H9 (cell line): ENCODE results near the gene GSN. TPM values are rescaled to one million over a fixed set of nuclear protein-coding genes. Genes with fewer than 3 reads are reported as not detected.

Experiments
- DNase-seq: peaks from one replicate; pipeline ENCODE4 v3.0.0-alpha.2; 2017
- H2AFZ ChIP-seq: one replicate; pipeline ENCODE4 v1.6.1; 2013; ENCODE audit warnings: mild to moderate bottlenecking, low read length, control low read depth, moderate library complexity
- H2AK5ac ChIP-seq: 2 replicates; pipeline ENCODE4 v1.6.1; 2013; ENCODE audit warnings: low read length, control low read depth, mixed read lengths; ENCODE audit not compliant: insufficient read length
- H2BK120ac ChIP-seq: one replicate; pipeline ENCODE4 v1.6.1; 2013; ENCODE audit warnings: low read depth, mild to moderate bottlenecking, low read length, control low read depth, inconsistent platforms; ENCODE audit not compliant: poor library complexity, severe bottlenecking
- H2BK12ac ChIP-seq: 2 replicates; pipeline ENCODE4 v1.6.1; 2013; ENCODE audit warnings: low read length, control low read depth, mixed read lengths, low read depth; ENCODE audit not compliant: insufficient read length
- H2BK15ac ChIP-seq: 2 replicates; pipeline ENCODE4 v1.6.1; 2013; ENCODE audit warnings: low read depth, low read length, control low read depth
- H2BK20ac ChIP-seq: one replicate; pipeline ENCODE4 v1.6.1; 2013; ENCODE audit warnings: low read depth, mild to moderate bottlenecking, low read length, control low read depth, inconsistent platforms; ENCODE audit not compliant: poor library complexity, severe bottlenecking
- H2BK5ac ChIP-seq: 2 replicates; pipeline ENCODE4 v1.6.1; 2013; ENCODE audit warnings: low read length, control low read depth, mixed read lengths; ENCODE audit not compliant: insufficient read length
- H3K14ac ChIP-seq: 2 replicates; pipeline ENCODE4 v1.6.1; 2013; ENCODE audit warnings: low read length, control low read depth; ENCODE audit not compliant: insufficient read depth
- H3K18ac ChIP-seq: 2 replicates; pipeline ENCODE4 v1.6.1; 2013; ENCODE audit warnings: low read depth, mild to moderate bottlenecking, mixed read lengths, low read length, control low read depth; ENCODE audit not compliant: insufficient read length
- H3K23ac ChIP-seq: 2 replicates; pipeline ENCODE4 v1.6.1; 2013; ENCODE audit warnings: low read length, control low read depth, mixed read lengths, low read depth; ENCODE audit not compliant: insufficient read length
- H3K23me2 ChIP-seq: 2 replicates; pipeline ENCODE4 v1.6.1; 2013; ENCODE audit warnings: low read depth, mild to moderate bottlenecking, mixed read lengths, low read length, control low read depth; ENCODE audit not compliant: insufficient read length, poor library complexity, severe bottlenecking
- H3K27ac ChIP-seq: 2 replicates; pipeline ENCODE4 v1.5.1; 2013; ENCODE audit warnings: low read length, control low read depth, mixed read lengths, low read depth; ENCODE audit not compliant: insufficient read length
- H3K27me3 ChIP-seq: 2 replicates; pipeline ENCODE4 v1.6.1; 2013; ENCODE audit warnings: low read length, control low read depth, inconsistent platforms; ENCODE audit not compliant: insufficient read depth
- H3K4ac ChIP-seq: 2 replicates; pipeline ENCODE4 v1.6.1; 2013; ENCODE audit warnings: low read depth, mild to moderate bottlenecking, control low read depth, inconsistent platforms, low read length, moderate library complexity
- H3K4me1 ChIP-seq: 2 replicates; pipeline ENCODE4 v1.6.1; 2013; ENCODE audit warnings: low read length, control low read depth, inconsistent platforms; ENCODE audit not compliant: insufficient read depth
- H3K4me2 ChIP-seq: 2 replicates; pipeline ENCODE4 v1.6.1; 2013; ENCODE audit warnings: low read length, control low read depth, mixed read lengths; ENCODE audit not compliant: insufficient read length, insufficient read depth
- H3K56ac ChIP-seq: 2 replicates; pipeline ENCODE4 v1.6.1; 2013; ENCODE audit warnings: low read depth, mild to moderate bottlenecking, mixed read lengths, low read length, control low read depth; ENCODE audit not compliant: insufficient read length
- H3K79me1 ChIP-seq: 2 replicates; pipeline ENCODE4 v1.6.1; 2013; ENCODE audit warnings: low read depth, mild to moderate bottlenecking, moderate library complexity, low read length, control low read depth, inconsistent platforms; ENCODE audit not compliant: insufficient read depth, poor library complexity, severe bottlenecking
- H3K79me2 ChIP-seq: 2 replicates; pipeline ENCODE4 v1.6.1; 2013; ENCODE audit warnings: low read length, control low read depth, inconsistent platforms; ENCODE audit not compliant: insufficient read depth
- H3K9ac ChIP-seq: 2 replicates; pipeline ENCODE4 v1.6.1; 2013; ENCODE audit warnings: low read length, control low read depth, mixed read lengths; ENCODE audit not compliant: insufficient read length; ENCODE audit errors: extremely low read depth
- H3K9me3 ChIP-seq: one replicate; pipeline ENCODE4 v1.6.1; 2013; ENCODE audit warnings: low read depth, low read length, inconsistent platforms; ENCODE audit not compliant: control insufficient read depth
- H3T11ph ChIP-seq: one replicate; pipeline ENCODE4 v1.6.1; 2013; ENCODE audit warnings: mild to moderate bottlenecking, low read length, control low read depth, inconsistent platforms
- H4K20me1 ChIP-seq: one replicate; pipeline ENCODE4 v1.6.1; 2013; ENCODE audit not compliant: control insufficient read depth, insufficient read length, insufficient read depth
- H4K5ac ChIP-seq: 2 replicates; pipeline ENCODE4 v1.6.1; 2013; ENCODE audit warnings: low read depth, mild to moderate bottlenecking, mixed read lengths, low read length, control low read depth; ENCODE audit not compliant: insufficient read length
- H4K8ac ChIP-seq: replicated peaks from 2 replicates; pipeline ENCODE4 v1.6.1; 2013; ENCODE audit warnings: low read length, control low read depth, mixed read lengths, low read depth; ENCODE audit not compliant: insufficient read length
- H4K91ac ChIP-seq: 2 replicates; pipeline ENCODE4 v1.6.1; 2013; ENCODE audit warnings: low read depth, mild to moderate bottlenecking, moderate library complexity, mixed read lengths, low read length, control low read depth; ENCODE audit not compliant: insufficient read length
- H3K27ac Mint-ChIP-seq, 3 experiments: 2 replicates in 2 of 3; 3 replicates in 1 of 3; pipeline ENCODE4 v1.8.0; 2020 to 2021; ENCODE audit warnings: mixed read lengths in 3 of 3, mild to moderate bottlenecking in 1 of 3, moderate library complexity in 1 of 3
- H3K27me3 Mint-ChIP-seq: 2 replicates; pipeline ENCODE4 v1.8.0; 2021; ENCODE audit warnings: low read depth, mild to moderate bottlenecking, moderate library complexity, mixed read lengths
- H3K36me3 Mint-ChIP-seq, 3 experiments: 2 replicates in 2 of 3; 3 replicates in 1 of 3; pipeline ENCODE4 v1.8.0; 2020 to 2021; ENCODE audit warnings: low read depth in 3 of 3, mixed read lengths in 3 of 3; ENCODE audit not compliant: insufficient read depth in 1 of 3
- H3K4me1 Mint-ChIP-seq, 2 experiments: 2 replicates each; pipeline ENCODE4 v1.8.0; 2020; ENCODE audit warnings: mixed read lengths in 2 of 2
- H3K4me3 Mint-ChIP-seq, 2 experiments: 2 replicates in 1 of 2; 3 replicates in 1 of 2; pipeline ENCODE4 v1.8.0; 2020 to 2021; ENCODE audit warnings: mild to moderate bottlenecking in 2 of 2, mixed read lengths in 2 of 2, moderate library complexity in 1 of 2
- H3K9me3 Mint-ChIP-seq, 2 experiments: 2 replicates in 1 of 2; 3 replicates in 1 of 2; pipeline ENCODE4 v1.8.0; 2020; ENCODE audit warnings: mild to moderate bottlenecking in 2 of 2, mixed read lengths in 2 of 2, moderate library complexity in 1 of 2
- WGBS: extraction: QIAGEN DNeasy Blood & Tissue Kit; methylation state at CpG from one replicate; pipeline ENCODE4 v1.1.7; 2013; ENCODE audit warnings: missing lambda C conversion rate, low lambda C conversion rate, mixed read lengths; ENCODE audit not compliant: insufficient read length; ENCODE audit errors: extremely low coverage; 5-methylcytosine and 5-hydroxymethylcytosine counted together
- total RNA-seq: library from RNA; stranded (reverse); gene quantifications from 2 replicates; pipeline ENCODE4 v1.2.1, GENCODE V29; 2021
- TF ChIP-seq, protein P1 (sequence below): fragments of 200-600 bp; sonication (generic); conservative IDR thresholded peaks from 3 replicates; pipeline ENCODE4 v1.8.0; 2021; ENCODE audit warnings: antibody characterized with exemption, mild to moderate bottlenecking

GSN gene
- total RNA-seq, 1 experiment from 2014 or later, result 14.9 TPM

DNA sequence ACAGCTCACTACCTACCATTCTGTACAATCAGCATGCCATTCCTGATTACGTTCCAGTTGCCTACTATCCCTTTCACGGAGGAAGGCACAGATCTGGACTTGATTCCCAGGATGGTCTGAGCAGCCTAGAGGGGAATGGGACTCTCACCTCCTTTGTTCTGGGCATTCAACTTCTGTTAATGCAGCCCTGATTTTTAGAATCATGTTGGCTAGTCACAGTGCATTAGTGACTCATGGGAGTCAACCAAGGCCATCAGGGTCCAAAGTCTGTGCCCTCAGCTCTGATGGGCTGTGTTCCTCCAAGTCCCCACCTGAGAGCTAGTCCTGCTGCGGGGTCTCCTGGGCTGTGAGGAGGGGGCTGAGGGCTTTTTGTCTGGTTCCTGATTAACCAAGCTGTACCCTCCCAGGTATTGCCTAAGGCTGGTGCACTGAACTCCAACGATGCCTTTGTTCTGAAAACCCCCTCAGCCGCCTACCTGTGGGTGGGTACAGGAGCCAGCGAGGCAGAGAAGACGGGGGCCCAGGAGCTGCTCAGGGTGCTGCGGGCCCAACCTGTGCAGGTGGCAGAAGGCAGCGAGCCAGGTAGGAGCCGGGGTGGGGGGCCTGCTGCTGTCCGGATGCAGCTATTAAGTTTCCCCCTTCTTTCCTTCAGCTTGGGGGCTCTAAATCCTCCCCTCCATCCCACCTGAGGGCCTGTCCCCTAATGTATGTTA lies 59.1 kb downstream of the GSN start:
- no peak overlapping the region for H2BK20ac ChIP-seq
- no peak overlapping the region for H2AK5ac ChIP-seq
- H3T11ph ChIP-seq, result no peak overlapping the region
- H3K23ac ChIP-seq, result no peak overlapping the region
- H3K18ac ChIP-seq, result no peak overlapping the region
- H3K4me2 ChIP-seq, result no peak overlapping the region
- H3K27me3 ChIP-seq, result no peaks in the 10 kb centered on the region
- H3K4me1 ChIP-seq, result no peaks in the 10 kb centered on the region
- no peaks in the 10 kb centered on the region for H3K9me3 ChIP-seq
- H3K9ac ChIP-seq, result no peak overlapping the region
- no peak overlapping the region for H3K14ac ChIP-seq
- H4K91ac ChIP-seq, result no peak overlapping the region
- no peak overlapping the region for H4K8ac ChIP-seq
- Mint-ChIP-seq H3K4me3 (no peak overlapping the region), H3K27ac (no peak overlapping the region), H3K4me1 (peaks cover 0 to 9% of the 10 kb centered on the region in 2 experiments; a peak in 1 of 4 replicates), H3K36me3 (peaks cover 0 to 13% (median 9%) of the 10 kb centered on the region in 3 experiments; a peak in 4 of 7 replicates), H3K9me3 (no peaks in the 10 kb centered on the region), H3K27me3 (no peaks in the 10 kb centered on the region; the same call in none of the 2 replicates)
- WGBS, result no CpG with 5 or more reads among the region's 11 CpGs
- H4K20me1 ChIP-seq, result no peaks in the 10 kb centered on the region
- no peak overlapping the region for H2BK15ac ChIP-seq
- H2BK5ac ChIP-seq, result no peak overlapping the region
- H3K56ac ChIP-seq, result no peak overlapping the region
- H4K5ac ChIP-seq, result no peak overlapping the region
- H3K23me2 ChIP-seq, result no peaks in the 10 kb centered on the region
- no peak for DNase-seq
- TF ChIP-seq, protein P1, sequence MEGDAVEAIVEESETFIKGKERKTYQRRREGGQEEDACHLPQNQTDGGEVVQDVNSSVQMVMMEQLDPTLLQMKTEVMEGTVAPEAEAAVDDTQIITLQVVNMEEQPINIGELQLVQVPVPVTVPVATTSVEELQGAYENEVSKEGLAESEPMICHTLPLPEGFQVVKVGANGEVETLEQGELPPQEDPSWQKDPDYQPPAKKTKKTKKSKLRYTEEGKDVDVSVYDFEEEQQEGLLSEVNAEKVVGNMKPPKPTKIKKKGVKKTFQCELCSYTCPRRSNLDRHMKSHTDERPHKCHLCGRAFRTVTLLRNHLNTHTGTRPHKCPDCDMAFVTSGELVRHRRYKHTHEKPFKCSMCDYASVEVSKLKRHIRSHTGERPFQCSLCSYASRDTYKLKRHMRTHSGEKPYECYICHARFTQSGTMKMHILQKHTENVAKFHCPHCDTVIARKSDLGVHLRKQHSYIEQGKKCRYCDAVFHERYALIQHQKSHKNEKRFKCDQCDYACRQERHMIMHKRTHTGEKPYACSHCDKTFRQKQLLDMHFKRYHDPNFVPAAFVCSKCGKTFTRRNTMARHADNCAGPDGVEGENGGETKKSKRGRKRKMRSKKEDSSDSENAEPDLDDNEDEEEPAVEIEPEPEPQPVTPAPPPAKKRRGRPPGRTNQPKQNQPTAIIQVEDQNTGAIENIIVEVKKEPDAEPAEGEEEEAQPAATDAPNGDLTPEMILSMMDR, result no peak
- no peak overlapping the region for H3K27ac ChIP-seq
- no peak overlapping the region for H2BK12ac ChIP-seq
- H2BK120ac ChIP-seq, result no peak overlapping the region
- no peaks in the 10 kb centered on the region for H3K79me2 ChIP-seq
- no peak overlapping the region for H2AFZ ChIP-seq
- no peaks in the 10 kb centered on the region for H3K79me1 ChIP-seq
- no peak overlapping the region for H3K4ac ChIP-seq
